Caco-2 (cell line): ENCODE measurements around the gene AK5. TPM values are rescaled to one million over a fixed set of nuclear protein-coding genes. Genes with fewer than 3 reads are reported as not detected.

Source experiments
- BruUV-seq: library from RNA; stranded (reverse); fragments of 400-500 nt; replicated peaks from 2 replicates; lab custom pipeline; 2021; lab: Mats Ljungman, UMichigan
- CTCF ChIA-PET: fragments of 300-600 bp; sonication (Branson Sonifier 250); formaldehyde crosslinking; loops from one replicate; lab custom pipeline; 2022; ENCODE audit warnings: antibody characterized with exemption; lab: Charles Lee
- POLR2A ChIA-PET: fragments of 300-600 bp; sonication (Branson Sonifier 250); formaldehyde crosslinking; loops from one replicate; lab custom pipeline; 2022; ENCODE audit warnings: antibody characterized with exemption; lab: Charles Lee
- DNase-seq, 2 experiments: peaks; one replicate each; pipeline versions ENCODE4 v3.0.0 to v3.0.0-alpha.2; 2020 to 2022
- H3K27me3 ChIP-seq: replicated peaks from 2 replicates; pipeline ENCODE4 v1.6.0; 2011; ENCODE audit warnings: low read length; ENCODE audit not compliant: control insufficient read depth, insufficient read depth
- H3K36me3 ChIP-seq: 2 replicates; pipeline ENCODE4 v1.5.1; 2011; ENCODE audit warnings: low read length; ENCODE audit not compliant: control insufficient read depth, insufficient read depth
- H3K4me1 ChIP-seq: fragments of 250-450 bp; sonication (Bioruptor Pico); 2 replicates; pipeline ENCODE4 v1.5.1; 2020; ENCODE audit warnings: mild to moderate bottlenecking
- H3K4me3 ChIP-seq: 2 replicates; pipeline ENCODE4 v1.5.1; 2011; ENCODE audit warnings: low read depth, mild to moderate bottlenecking, control low read depth, low read length
- H3K9me3 ChIP-seq: fragments of 250-450 bp; sonication (Bioruptor Pico); 2 replicates; pipeline ENCODE4 v1.5.1; 2020; ENCODE audit warnings: mild to moderate bottlenecking, moderate library complexity
- H3K27ac Mint-ChIP-seq: one replicate; pipeline ENCODE4 v1.8.0; 2022; ENCODE audit warnings: mixed read lengths; ENCODE audit not compliant: unreplicated experiment
- H3K27me3 Mint-ChIP-seq: one replicate; pipeline ENCODE4 v1.8.0; 2022; ENCODE audit warnings: mixed read lengths; ENCODE audit not compliant: insufficient read depth, unreplicated experiment
- H3K36me3 Mint-ChIP-seq: one replicate; pipeline ENCODE4 v1.8.0; 2022; ENCODE audit warnings: mild to moderate bottlenecking, mixed read lengths; ENCODE audit not compliant: insufficient read depth, unreplicated experiment
- H3K4me1 Mint-ChIP-seq: one replicate; pipeline ENCODE4 v1.8.0; 2022; ENCODE audit warnings: low read depth, mixed read lengths; ENCODE audit not compliant: unreplicated experiment
- H3K4me3 Mint-ChIP-seq: one replicate; pipeline ENCODE4 v1.8.0; 2022; ENCODE audit warnings: mild to moderate bottlenecking, moderate library complexity, mixed read lengths; ENCODE audit not compliant: unreplicated experiment
- H3K9me3 Mint-ChIP-seq: one replicate; pipeline ENCODE4 v1.8.0; 2022; ENCODE audit warnings: mixed read lengths; ENCODE audit not compliant: unreplicated experiment
- CTCF ChIP-seq, 2 experiments: fragments of 200-600 bp in 1 of 2; IDR thresholded peaks; 1 replicate in 1 of 2; 2 replicates in 1 of 2; pipeline versions ENCODE4 v1.5.1 to v1.8.0; 2011 to 2022; ENCODE audit warnings: antibody characterized with exemption in 1 of 2, control low read depth in 1 of 2, inconsistent platforms in 1 of 2, low read depth in 1 of 2, low read length in 1 of 2, mild to moderate bottlenecking in 1 of 2, moderate library complexity in 1 of 2; ENCODE audit not compliant: insufficient read depth in 1 of 2, severe bottlenecking in 1 of 2, unreplicated experiment in 1 of 2
- intact Hi-C: fragments of 100-400 bp; cut with micrococcal nuclease; formaldehyde crosslinking; loops from one replicate; pipeline ENCODE4 v1.10.0; 2022; ENCODE audit not compliant: unreplicated experiment
- total RNA-seq: library from RNA; stranded (reverse); gene quantifications from 2 replicates; pipeline ENCODE4 v1.2.3, GENCODE V29; 2022

AK5 gene
- total RNA-seq, 1 experiment from 2014 or later = not detected

GRCh38 chr1:77465139-77465538 is 183.3 kb downstream of the AK5 start:
- Histone ChIP-seq H3K4me3 (no peak overlapping the region), H3K9me3 (no peaks in the 10 kb centered on the region), H3K36me3 (no peaks in the 10 kb centered on the region), H3K4me1 (no peaks in the 10 kb centered on the region), H3K27me3 (no peaks in the 10 kb centered on the region)
- H3K9me3 Mint-ChIP-seq = no peaks in the 10 kb centered on the region
- no peak overlapping the region for H3K4me3 Mint-ChIP-seq
- POLR2A ChIA-PET = no interaction called here
- H3K4me1 Mint-ChIP-seq = no peaks in the 10 kb centered on the region
- H3K27ac Mint-ChIP-seq = no peak overlapping the region
- no TSS peak for BruUV-seq
- intact Hi-C loops = no loop called here
- CTCF ChIA-PET = no interaction called here
- no peak for DNase-seq
- no peaks in the 10 kb centered on the region for H3K27me3 Mint-ChIP-seq
- no peak for TF ChIP-seq CTCF (IDR thresholded peaks at IDR 0.05; ENCODE audit: insufficient read depth in 1 of 2, low read depth in 1 of 2, low read length in 1 of 2, severe bottlenecking in 1 of 2, unreplicated experiment in 1 of 2)
- H3K36me3 Mint-ChIP-seq = no peaks in the 10 kb centered on the region

- Histone ChIP-seq H3K9me3 (no peaks in the 10 kb centered on the region), H3K27me3 (no peaks in the 10 kb centered on the region), H3K36me3 (no peaks in the 10 kb centered on the region), H3K4me1 (no peaks in the 10 kb centered on the region), H3K4me3 (no peak overlapping the region)
- no peak overlapping the region for H3K27ac Mint-ChIP-seq
- ChIA-PET CTCF (no interaction called here), POLR2A (no interaction called here)
- no peaks in the 10 kb centered on the region for H3K27me3 Mint-ChIP-seq
- H3K9me3 Mint-ChIP-seq = no peaks in the 10 kb centered on the region
- intact Hi-C loops = no loop called here
- TF ChIP-seq CTCF (IDR thresholded peaks at IDR 0.05; ENCODE audit: insufficient read depth in 1 of 2, low read depth in 1 of 2, low read length in 1 of 2, severe bottlenecking in 1 of 2, unreplicated experiment in 1 of 2) = no peak
- no TSS peak for BruUV-seq
- DNase-seq = no peak
- H3K4me1 Mint-ChIP-seq = no peaks in the 10 kb centered on the region
- no peak overlapping the region for H3K4me3 Mint-ChIP-seq
- no peaks in the 10 kb centered on the region for H3K36me3 Mint-ChIP-seq
Observed at GRCh38 chr1:77465922-77466321, 184.1 kb downstream of the AK5 start.

GRCh38 chr1:77467021-77467595 is 185.3 kb downstream of the AK5 start:
- Histone ChIP-seq H3K27me3 (no peaks in the 10 kb centered on the region), H3K36me3 (no peaks in the 10 kb centered on the region), H3K4me1 (no peaks in the 10 kb centered on the region), H3K9me3 (no peaks in the 10 kb centered on the region), H3K4me3 (no peak overlapping the region)
- intact Hi-C loops = no loop called here
- Mint-ChIP-seq H3K27me3 (no peaks in the 10 kb centered on the region), H3K4me3 (no peak overlapping the region), H3K4me1 (no peaks in the 10 kb centered on the region), H3K9me3 (no peaks in the 10 kb centered on the region), H3K27ac (no peak overlapping the region), H3K36me3 (no peaks in the 10 kb centered on the region)
- no peak for DNase-seq
- no peak for TF ChIP-seq CTCF (IDR thresholded peaks at IDR 0.05; ENCODE audit: insufficient read depth in 1 of 2, low read depth in 1 of 2, low read length in 1 of 2, severe bottlenecking in 1 of 2, unreplicated experiment in 1 of 2)
- ChIA-PET POLR2A (no interaction called here), CTCF (interaction anchor here (0.6 kb wide), 1 partner anchor 48 kb away, joined by 4 read pairs; no protein-coding TSS in a partner anchor)
- BruUV-seq = no TSS peak
